ENCODE results near the gene TTC34. TPM values are rescaled to one million over a fixed set of nuclear protein-coding genes. Genes with fewer than 3 reads are reported as not detected.

The TTC34 gene
- total and polyA plus RNA-seq, 9 of the 15 experiments (the other 6 are each of a cell fraction or from before 2014, with no cell fraction given), result 0.03 to 0.38 (median 0.05) TPM; not detected in 2

GRCh38 chr1:2590233-2591141 lies 211.0 kb downstream of the TTC34 start:
- ChIA-PET CTCF (ENCODE audit: low intra/inter-chr PET ratio) (no interaction called here), POLR2A (interaction anchor here (0.7 to 0.9 kb wide), 2 partner anchors 50 to 255 kb away, joined by 3 read pairs; no protein-coding TSS in a partner anchor)
- 83% methylated on average over 31 of the region's 31 CpGs for WGBS (ENCODE audit: insufficient coverage, low coverage, missing lambda C conversion rate)
- in situ Hi-C loops (cut with MboI) (no loop called here), intact Hi-C loops (cut with micrococcal nuclease) (no loop called here)
- Histone ChIP-seq H3K36me3 (ENCODE audit: control insufficient read depth, insufficient read depth, low read length) (no peaks in the 10 kb centered on the region), H4K20me1 (replicated peaks; ENCODE audit: control insufficient read depth, insufficient read depth, low read length) (no peaks in the 10 kb centered on the region), H3K79me2 (ENCODE audit: control insufficient read depth, insufficient read depth, low read length) (peaks cover 4% of the 10 kb centered on the region; the same call in 1 of the 3 replicates), H3K9me3 (replicated peaks; ENCODE audit: control insufficient read depth, insufficient read depth, low read depth, low read length) (no peaks in the 10 kb centered on the region), H3K4me1 (replicated peaks in 1 of 2; ENCODE audit: control insufficient read depth in 2 of 2, insufficient read depth in 2 of 2, low read length in 2 of 2) (peaks cover 4 to 69% of the 10 kb centered on the region in 2 experiments; a peak in 4 of 5 replicates), H3K27me3 (ENCODE audit: control insufficient read depth in 2 of 2, insufficient read depth in 2 of 2, low read length in 2 of 2) (peaks cover 3 to 26% of the 10 kb centered on the region in 2 experiments; a peak in 3 of 5 replicates), H3K9me1 (ENCODE audit: control insufficient read depth, insufficient read depth, low read length) (no peaks in the 10 kb centered on the region), H3K9ac (ENCODE audit: insufficient read depth in 1 of 2, low read depth in 2 of 2, low read length in 2 of 2) (no peak overlapping the region), H3K27ac (ENCODE audit: extremely low read depth, low read depth, low read length) (no peak overlapping the region), H3K4me2 (ENCODE audit: insufficient read depth, low read length) (no peak overlapping the region), H3K4me3 (no peak overlapping the region), H2AFZ (ENCODE audit: low read depth, low read length) (no peak overlapping the region)
- DNase-seq (ENCODE audit: extremely low read depth in 1 of 4, low spot score in 3 of 4) (no peak), FAIRE-seq (no peak), ATAC-seq (no peak)
- TF ChIP-seq TAF7 (tag; IDR thresholded peaks at IDR 0.05) (no peak), ZBTB34 (CRISPR knock-in tag; IDR thresholded peaks at IDR 0.05) (no peak), ZBTB5 (IDR thresholded peaks at IDR 0.05) (no peak), POLR2G (IDR thresholded peaks at IDR 0.05; ENCODE audit: low read depth, low read length) (0 out of 2 replicates have a peak, but pooled peaks have one; percentile 13), MLX (CRISPR knock-in tag; conservative IDR thresholded peaks at IDR 0.05) (no peak), HSF4 (CRISPR knock-in tag; IDR thresholded peaks at IDR 0.05; ENCODE audit: borderline replicate concordance) (no peak), PHF21A (IDR thresholded peaks at IDR 0.05; ENCODE audit: borderline replicate concordance, low read depth) (no peak), ASH1L (IDR thresholded peaks at IDR 0.05; ENCODE audit: borderline replicate concordance, low read depth, partially characterized antibody) (no peak), ZNF239 (CRISPR knock-in tag; IDR thresholded peaks at IDR 0.05) (no peak)
- BruUV-seq (replicated peaks), result no TSS peak
